Activated CD4-positive, alpha-beta T cell treated with anti-CD3 and anti-CD28 coated beads for 36 hours (primary cell): ENCODE measurements around the gene MRTFB. TPM values are rescaled to one million over a fixed set of nuclear protein-coding genes. Genes with fewer than 3 reads are reported as not detected.
"Not testable (repeated sequence)": the region's sequence is repeated elsewhere in the genome, so short reads cannot be mapped to it uniquely, and the experiment has no call there.

ENCODE experiments used
- ATAC-seq: fragments of 200-7000 bp; cut with Tn5 transposase; one replicate; pipeline ENCODE4 v1.10.0; 2021; ENCODE audit warnings: mild to moderate bottlenecking, moderate library complexity
- CTCF ChIA-PET: fragments of 350-600 bp; sonication (Branson Sonifier 250); formaldehyde crosslinking; loops from one replicate; lab custom pipeline; 2021; ENCODE audit warnings: antibody characterized with exemption; lab: Charles Lee
- POLR2A ChIA-PET: fragments of 350-600 bp; sonication (Branson Sonifier 250); formaldehyde crosslinking; loops from one replicate; lab custom pipeline; 2021; ENCODE audit warnings: antibody characterized with exemption, inconsistent platforms; lab: Charles Lee
- DNase-seq: peaks from one replicate; pipeline ENCODE4 v3.0.0-alpha.2; 2020
- H3K27ac Mint-ChIP-seq: one replicate; pipeline ENCODE4 v1.8.0; 2021; ENCODE audit warnings: mixed read lengths
- H3K27me3 Mint-ChIP-seq: one replicate; pipeline ENCODE4 v1.8.0; 2021; ENCODE audit warnings: mixed read lengths
- H3K36me3 Mint-ChIP-seq: one replicate; pipeline ENCODE4 v1.8.0; 2021; ENCODE audit warnings: low read depth, mixed read lengths
- H3K4me1 Mint-ChIP-seq: one replicate; pipeline ENCODE4 v1.8.0; 2021; ENCODE audit warnings: mixed read lengths
- H3K4me3 Mint-ChIP-seq: one replicate; pipeline ENCODE4 v1.8.0; 2021; ENCODE audit warnings: mild to moderate bottlenecking, moderate library complexity, mixed read lengths
- H3K9me3 Mint-ChIP-seq: one replicate; pipeline ENCODE4 v1.8.0; 2021; ENCODE audit warnings: low read depth, mixed read lengths
- intact Hi-C, 2 experiments: fragments of 100-400 bp; cut with DNase I in 1 of 2; cut with micrococcal nuclease in 1 of 2; formaldehyde crosslinking; loops; one replicate each; pipeline versions ENCODE4 v1.14.2 to v1.15.1; 2022 to 2024; cut with DNase I, micrococcal nuclease
- total RNA-seq, 2 experiments: library from RNA; stranded (reverse); gene quantifications; one replicate each; pipeline ENCODE4 v1.2.3, GENCODE V29; 2021

MRTFB gene
- total RNA-seq, 2 experiments from 2014 or later: 9.6 to 16.9 TPM

DNA sequence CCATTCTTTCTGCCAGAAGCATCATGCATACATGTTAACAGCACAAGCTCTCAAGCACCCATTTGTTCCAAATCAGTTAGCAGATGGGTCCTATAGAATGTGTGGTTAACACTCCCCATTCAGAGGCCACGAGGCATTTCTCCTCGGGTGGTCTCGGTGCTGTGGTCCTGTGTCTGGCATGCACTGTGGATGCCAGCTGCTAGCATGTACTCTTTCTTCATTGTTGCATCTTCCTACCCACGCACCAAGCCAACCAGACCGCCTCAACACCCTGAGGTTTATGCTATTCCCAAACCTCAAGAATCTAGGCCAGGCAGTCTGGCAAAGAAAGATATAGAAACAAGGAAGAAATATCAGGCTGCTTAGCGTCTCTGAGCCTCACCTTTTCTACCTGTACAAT lies 27.8 kb upstream of the MRTFB start:
- Mint-ChIP-seq H3K36me3 (no peaks in the 10 kb centered on the region), H3K4me1 (peaks cover 3% of the 10 kb centered on the region), H3K9me3 (peaks cover 7% of the 10 kb centered on the region), H3K4me3 (no peak overlapping the region), H3K27me3 (no peaks in the 10 kb centered on the region), H3K27ac (no peak overlapping the region)
- POLR2A ChIA-PET: no interaction called here
- intact Hi-C loops: no loop called here
- no peak for ATAC-seq
- no peak for DNase-seq
- CTCF ChIA-PET: no interaction called here

DNA sequence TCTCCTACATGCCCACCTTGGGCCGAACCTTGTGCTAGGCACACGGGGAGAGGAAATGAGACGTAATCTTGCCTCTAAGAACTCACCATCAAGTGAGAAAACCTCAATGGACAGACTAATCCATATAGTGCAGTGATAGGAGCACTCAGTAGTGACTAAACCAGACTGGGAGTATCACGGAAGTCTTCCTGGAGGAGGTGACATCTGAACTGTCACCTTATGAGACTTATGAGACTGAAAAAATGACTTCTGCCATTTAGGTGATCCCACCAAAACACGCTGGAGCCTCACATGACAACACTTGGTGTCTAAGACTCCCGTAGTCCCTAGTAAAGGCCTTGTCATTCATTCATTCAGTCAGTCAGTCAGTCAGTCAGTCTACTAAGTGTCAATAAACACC lies 27.3 kb upstream of the MRTFB start:
- ChIA-PET CTCF (no interaction called here), POLR2A (no interaction called here)
- Mint-ChIP-seq H3K36me3 (no peaks in the 10 kb centered on the region), H3K27me3 (no peaks in the 10 kb centered on the region), H3K9me3 (peaks cover 5% of the 10 kb centered on the region), H3K4me1 (peaks cover 3% of the 10 kb centered on the region), H3K27ac (no peak overlapping the region), H3K4me3 (no peak overlapping the region)
- intact Hi-C loops: no loop called here
- ATAC-seq (no peak), DNase-seq (no peak)

DNA sequence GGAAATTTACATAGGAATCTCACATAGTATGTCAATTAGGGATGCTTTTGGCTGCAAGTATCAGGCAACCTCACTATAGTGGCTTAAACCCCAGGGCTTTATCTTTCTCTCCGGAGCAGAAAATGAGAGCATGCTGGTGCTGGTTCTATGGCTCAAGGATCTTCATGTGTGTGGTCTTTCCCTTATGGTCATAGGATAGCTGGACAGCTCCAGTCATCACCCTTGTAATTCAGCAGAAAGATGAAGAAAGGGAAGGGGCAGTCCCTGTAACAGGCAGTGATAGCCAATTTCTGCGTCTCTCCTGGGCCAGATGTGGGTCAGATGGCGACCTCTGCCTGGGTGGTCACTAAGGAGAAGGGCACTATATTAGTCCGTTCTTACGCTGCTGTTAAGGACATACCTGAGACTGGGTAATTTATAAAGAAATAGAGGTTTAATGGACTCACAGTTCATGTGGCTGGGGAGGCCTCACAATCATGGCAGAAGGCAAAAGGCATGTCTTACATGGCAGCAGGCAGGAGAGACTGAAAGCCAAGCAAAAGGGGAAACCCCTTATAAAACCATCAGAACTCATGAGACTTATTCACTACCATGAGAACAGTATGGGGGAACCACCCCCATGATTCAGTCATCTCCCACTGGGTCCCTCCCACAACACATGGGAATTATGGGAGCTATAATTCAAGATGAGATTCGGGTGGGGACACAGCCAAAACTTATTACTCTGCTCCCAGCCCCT lies 23.8 kb upstream of the MRTFB start:
- H3K27ac Mint-ChIP-seq, ATAC-seq, H3K9me3 Mint-ChIP-seq, DNase-seq, CTCF ChIA-PET, H3K4me3 Mint-ChIP-seq, H3K27me3 Mint-ChIP-seq, H3K36me3 Mint-ChIP-seq, POLR2A ChIA-PET, intact Hi-C loops, H3K4me1 Mint-ChIP-seq: not testable (repeated sequence)

DNA sequence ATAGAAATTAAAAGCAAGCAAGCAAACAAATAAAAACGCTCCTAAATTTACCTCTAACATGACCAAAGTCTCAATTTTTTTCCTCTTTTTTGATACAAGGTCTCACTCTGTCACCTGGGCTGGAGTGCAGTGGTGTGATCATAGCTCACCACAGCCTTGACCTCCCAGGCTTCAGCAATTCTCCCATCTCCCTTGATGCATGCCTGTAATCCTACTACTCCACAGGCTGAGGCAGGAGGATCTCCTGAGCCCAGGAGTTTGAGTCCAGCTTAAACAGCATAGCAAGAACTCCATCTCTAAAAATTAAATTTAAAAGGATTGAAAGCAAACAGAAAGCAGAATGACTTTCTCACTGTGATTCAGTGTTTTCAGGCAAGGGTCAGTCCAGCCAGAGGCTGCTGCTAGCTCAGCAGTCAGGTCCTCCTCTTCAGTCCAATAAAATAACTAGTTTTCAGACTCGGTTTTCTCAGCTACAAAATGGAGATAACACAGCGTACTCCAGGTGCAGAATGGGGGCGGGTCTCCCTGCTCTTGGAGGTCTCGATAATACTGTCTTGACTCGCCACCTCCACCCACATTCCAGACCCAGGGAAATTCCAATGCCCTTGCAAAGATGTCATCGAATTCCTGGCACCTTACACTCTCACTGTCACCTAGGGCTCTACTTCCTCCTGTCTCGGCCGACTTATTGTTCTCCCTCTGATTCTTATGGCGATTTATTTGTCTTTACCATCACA lies 20.7 kb upstream of the MRTFB start:
- no peak overlapping the region for H3K27ac Mint-ChIP-seq
- no peaks in the 10 kb centered on the region for H3K36me3 Mint-ChIP-seq
- H3K4me1 Mint-ChIP-seq: no peaks in the 10 kb centered on the region
- ATAC-seq (no peak), DNase-seq (no peak)
- H3K9me3 Mint-ChIP-seq: peaks cover 2% of the 10 kb centered on the region
- no peaks in the 10 kb centered on the region for H3K27me3 Mint-ChIP-seq
- intact Hi-C loops: loop anchor here in 1 of 2 experiments (5.0 kb wide), 1 partner anchor 52 kb away; no protein-coding TSS in a partner anchor
- H3K4me3 Mint-ChIP-seq: no peak overlapping the region
- ChIA-PET POLR2A (no interaction called here), CTCF (no interaction called here)

DNA sequence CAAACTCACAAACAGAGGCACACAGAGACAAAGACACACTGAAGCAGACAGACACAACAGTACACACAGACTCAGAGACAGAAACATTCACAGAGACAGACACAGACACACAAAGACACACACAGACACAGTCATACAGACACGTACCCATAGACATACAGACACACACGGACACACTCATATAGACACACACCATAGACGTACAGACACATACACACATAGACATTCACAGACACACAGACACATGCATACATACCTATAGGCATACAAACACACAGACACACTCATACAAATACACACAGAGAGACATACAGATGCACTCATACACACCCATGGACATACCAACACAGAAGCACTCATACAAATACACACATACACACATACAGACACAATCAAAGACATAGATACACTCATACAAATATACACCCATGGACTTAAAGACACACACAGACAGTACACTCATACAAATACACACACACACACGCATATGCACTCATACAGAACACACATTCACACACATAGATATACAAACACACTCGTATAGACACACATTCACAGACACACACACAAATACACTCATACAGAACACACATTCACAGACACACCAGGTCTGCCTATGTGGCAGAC lies 19.9 kb upstream of the MRTFB start:
- H3K9me3 Mint-ChIP-seq: peaks cover 2% of the 10 kb centered on the region
- CTCF ChIA-PET: interaction anchor here (0.7 kb wide), 1 partner anchor 398 kb away, joined by 3 read pairs; no protein-coding TSS in a partner anchor
- H3K36me3 Mint-ChIP-seq: no peaks in the 10 kb centered on the region
- intact Hi-C loops: loop anchor here in 1 of 2 experiments (5.0 kb wide), 1 partner anchor 51 kb away; no protein-coding TSS in a partner anchor
- no peak overlapping the region for H3K27ac Mint-ChIP-seq
- no peak for DNase-seq
- ATAC-seq: no peak
- H3K4me3 Mint-ChIP-seq: no peak overlapping the region
- POLR2A ChIA-PET: no interaction called here
- H3K27me3 Mint-ChIP-seq: no peaks in the 10 kb centered on the region
- no peaks in the 10 kb centered on the region for H3K4me1 Mint-ChIP-seq

DNA sequence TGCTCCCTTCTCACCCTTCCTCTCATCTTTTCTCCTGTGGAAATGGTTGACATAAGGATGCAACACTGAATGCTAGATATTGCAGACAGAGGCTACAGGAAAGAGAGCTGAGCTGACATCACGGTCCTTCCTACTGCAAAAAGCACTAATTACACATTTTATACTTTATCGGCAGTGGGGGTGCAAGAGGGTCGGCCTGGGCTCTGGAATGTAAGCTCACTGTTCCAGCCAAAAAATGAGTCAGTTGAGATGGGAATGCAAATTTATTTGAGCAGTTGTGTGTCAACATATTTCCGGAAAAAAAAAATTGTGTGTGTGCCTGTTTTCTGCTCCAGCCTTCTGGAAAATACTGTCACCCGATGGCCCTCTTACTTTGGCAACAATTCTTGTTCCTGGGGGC lies 14.1 kb upstream of the MRTFB start:
- peaks cover 7% of the 10 kb centered on the region for H3K27me3 Mint-ChIP-seq
- ChIA-PET POLR2A (no interaction called here), CTCF (no interaction called here)

DNA sequence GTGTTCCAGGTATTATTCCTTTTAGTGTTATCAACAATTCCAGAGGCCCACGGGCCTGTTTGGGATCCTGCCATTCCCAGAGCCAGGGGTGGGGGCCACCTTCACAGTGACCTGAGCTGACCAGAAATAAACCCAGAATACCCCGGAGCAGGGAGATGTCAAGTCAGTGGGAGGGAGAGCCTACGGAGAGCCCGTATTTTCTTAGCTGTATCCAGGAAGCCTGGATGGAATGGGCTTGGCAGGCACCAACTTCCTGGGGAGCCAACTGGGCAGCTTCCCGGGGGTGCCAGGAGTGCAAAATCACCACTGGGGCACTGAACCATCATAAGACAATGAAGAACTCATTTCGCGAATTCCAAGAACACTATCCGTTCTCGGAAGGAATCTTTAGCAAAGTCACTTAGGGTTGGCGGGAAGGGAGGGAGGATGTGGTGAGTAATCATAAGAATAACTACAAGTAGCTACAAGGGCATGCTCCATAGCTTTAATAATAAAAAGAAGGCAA lies 13.2 kb upstream of the MRTFB start:
- ATAC-seq (no peak), DNase-seq (no peak)
- Mint-ChIP-seq H3K4me3 (no peak overlapping the region), H3K9me3 (no peaks in the 10 kb centered on the region), H3K4me1 (no peaks in the 10 kb centered on the region), H3K27me3 (peaks cover 7% of the 10 kb centered on the region), H3K27ac (no peak overlapping the region), H3K36me3 (no peaks in the 10 kb centered on the region)
- ChIA-PET POLR2A (no interaction called here), CTCF (interaction anchor here (0.8 to 1.6 kb wide), 2 partner anchors 9 to 117 kb away, joined by 3 read pairs; no protein-coding TSS in a partner anchor)
- intact Hi-C loops: no loop called here

More for the DNA sequence above, 14.1 kb upstream of the MRTFB start:
- intact Hi-C loops: no loop called here
- DNase-seq: no peak
- Mint-ChIP-seq H3K9me3 (no peaks in the 10 kb centered on the region), H3K4me1 (no peaks in the 10 kb centered on the region), H3K27ac (no peak overlapping the region), H3K36me3 (no peaks in the 10 kb centered on the region), H3K4me3 (no peak overlapping the region)
- no peak for ATAC-seq

DNA sequence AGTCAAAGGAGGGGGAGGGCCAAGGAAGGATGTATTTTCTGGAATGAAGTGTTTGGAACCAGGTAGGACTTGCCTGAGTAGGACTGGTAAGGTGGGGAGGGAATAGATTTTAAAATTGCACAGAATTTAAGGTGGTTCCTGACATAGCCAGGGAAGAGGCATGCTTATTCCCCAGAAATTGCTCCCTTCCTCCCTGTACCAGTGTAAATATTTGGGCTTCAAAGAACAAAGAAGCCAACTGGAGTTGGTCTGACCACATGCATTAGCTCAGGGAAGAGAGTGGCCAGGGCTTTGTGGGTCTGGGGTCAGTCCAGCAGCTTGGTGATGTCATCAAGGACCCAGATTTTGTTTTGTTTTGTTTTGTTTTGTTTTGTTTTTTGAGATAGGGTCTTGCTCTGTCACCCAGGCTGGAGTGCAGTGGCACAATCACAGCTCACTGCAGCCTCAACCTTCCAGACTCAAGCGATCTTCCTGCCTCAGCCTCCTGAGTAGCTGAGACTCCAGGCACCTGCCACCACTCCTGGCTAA lies 9.3 kb upstream of the MRTFB start:
- DNase-seq: no peak
- H3K36me3 Mint-ChIP-seq: no peaks in the 10 kb centered on the region
- intact Hi-C loops: no loop called here
- no peaks in the 10 kb centered on the region for H3K4me1 Mint-ChIP-seq
- no peak overlapping the region for H3K27ac Mint-ChIP-seq
- ChIA-PET POLR2A (no interaction called here), CTCF (interaction anchor here (1.0 kb wide), 1 partner anchor 57 kb away, joined by 4 read pairs; no protein-coding TSS in a partner anchor)
- peaks cover 7% of the 10 kb centered on the region for H3K27me3 Mint-ChIP-seq
- ATAC-seq: no peak
- no peaks in the 10 kb centered on the region for H3K9me3 Mint-ChIP-seq
- H3K4me3 Mint-ChIP-seq: no peak overlapping the region

DNA sequence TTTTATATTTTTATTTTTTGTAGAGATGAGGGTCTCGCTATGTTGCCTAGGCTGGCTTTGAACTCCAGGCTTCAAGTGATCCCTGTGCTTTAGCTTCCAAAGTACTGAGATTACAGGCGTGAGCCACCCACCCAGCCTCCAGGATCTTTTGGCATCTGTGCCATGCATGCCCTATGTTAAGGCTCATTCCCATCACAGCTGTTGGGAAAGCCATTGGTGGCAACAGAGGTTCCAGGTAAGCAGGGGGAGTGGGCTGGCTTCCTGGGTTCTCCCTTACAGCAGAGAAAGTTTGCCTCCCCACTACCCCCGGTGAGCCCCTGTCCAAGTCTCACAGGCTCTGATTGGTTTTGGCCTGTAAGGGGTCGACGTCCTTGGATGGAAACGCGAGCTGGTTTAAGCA lies 8.9 kb upstream of the MRTFB start:
- Mint-ChIP-seq H3K4me1 (no peaks in the 10 kb centered on the region), H3K27me3 (peaks cover 6% of the 10 kb centered on the region), H3K9me3 (no peaks in the 10 kb centered on the region), H3K36me3 (no peaks in the 10 kb centered on the region), H3K27ac (no peak overlapping the region), H3K4me3 (no peak overlapping the region)
- ChIA-PET CTCF (interaction anchor here (1.0 kb wide), 1 partner anchor 58 kb away, joined by 4 read pairs; no protein-coding TSS in a partner anchor), POLR2A (no interaction called here)
- intact Hi-C loops: no loop called here
- DNase-seq (no peak), ATAC-seq (no peak)

DNA sequence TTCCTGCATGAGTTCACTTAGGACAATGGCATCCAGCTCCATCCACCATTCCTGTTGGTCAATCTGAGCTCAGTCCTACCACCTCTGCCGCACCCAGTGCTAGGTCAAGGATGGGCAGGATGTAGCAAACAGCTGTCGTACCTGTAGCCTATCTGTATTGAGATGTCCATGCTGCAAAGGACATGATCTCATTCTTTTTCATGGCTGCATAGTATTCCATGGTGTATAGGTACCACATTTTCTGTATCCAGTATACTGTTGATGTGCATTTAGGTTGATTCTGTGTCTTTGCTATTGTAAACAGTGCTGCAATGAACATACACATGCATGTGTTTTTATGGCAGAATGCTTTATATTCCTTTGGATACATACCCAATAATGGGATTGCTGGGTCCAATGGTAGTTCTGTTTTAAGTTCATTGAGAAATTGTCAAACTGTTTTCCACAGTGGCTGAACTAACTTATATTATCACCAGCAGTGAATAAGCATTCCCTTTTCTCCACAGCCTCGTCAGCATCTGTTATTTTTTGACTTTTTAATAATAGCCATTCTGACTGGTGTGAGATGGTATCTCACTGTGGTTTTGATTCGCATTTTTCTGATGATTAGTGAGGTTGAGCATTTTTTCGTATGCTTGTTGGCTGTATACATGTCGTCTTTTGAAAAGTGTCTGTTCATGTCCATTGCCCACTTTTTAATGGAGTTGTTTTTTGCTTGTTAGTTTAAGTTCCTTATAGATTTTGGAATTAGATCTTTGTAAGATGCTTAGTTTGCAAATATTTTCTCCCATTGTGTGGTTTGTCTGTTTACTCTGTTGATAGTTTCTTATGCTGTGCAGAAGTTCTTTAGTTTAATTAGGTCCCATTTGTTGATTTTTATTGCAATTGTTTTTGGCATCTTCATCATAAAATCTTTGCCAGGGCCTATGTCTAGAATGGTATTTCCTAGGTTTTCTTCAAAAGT lies 7.2 kb upstream of the MRTFB start:
- DNase-seq (no peak), ATAC-seq (no peak)
- intact Hi-C loops: no loop called here
- peaks cover 7% of the 10 kb centered on the region for H3K27me3 Mint-ChIP-seq
- no peak overlapping the region for H3K27ac Mint-ChIP-seq
- H3K9me3 Mint-ChIP-seq: no peaks in the 10 kb centered on the region
- H3K4me1 Mint-ChIP-seq: no peaks in the 10 kb centered on the region
- no peak overlapping the region for H3K4me3 Mint-ChIP-seq
- ChIA-PET CTCF (no interaction called here), POLR2A (no interaction called here)
- no peaks in the 10 kb centered on the region for H3K36me3 Mint-ChIP-seq
